Stimulated activated CD4-positive, alpha-beta T cell treated with anti-CD3 and anti-CD28 coated beads, Interleukin-12 subunit alpha, Interleukin-12 subunit beta, amount 100 ng/mL, for 48 hours (primary cell): ENCODE results near the gene HPCA.
A peak's percentile ranks its signal among the peaks of the same experiment; 100 is the strongest.

Source experiments
- DNase-seq, 3 donors: peaks; one replicate each; pipeline ENCODE4 v3.0.0-alpha.2; 2020; ENCODE audit warnings: low read depth in 2 of 3, low spot score in 1 of 3

The HPCA gene

DNA sequence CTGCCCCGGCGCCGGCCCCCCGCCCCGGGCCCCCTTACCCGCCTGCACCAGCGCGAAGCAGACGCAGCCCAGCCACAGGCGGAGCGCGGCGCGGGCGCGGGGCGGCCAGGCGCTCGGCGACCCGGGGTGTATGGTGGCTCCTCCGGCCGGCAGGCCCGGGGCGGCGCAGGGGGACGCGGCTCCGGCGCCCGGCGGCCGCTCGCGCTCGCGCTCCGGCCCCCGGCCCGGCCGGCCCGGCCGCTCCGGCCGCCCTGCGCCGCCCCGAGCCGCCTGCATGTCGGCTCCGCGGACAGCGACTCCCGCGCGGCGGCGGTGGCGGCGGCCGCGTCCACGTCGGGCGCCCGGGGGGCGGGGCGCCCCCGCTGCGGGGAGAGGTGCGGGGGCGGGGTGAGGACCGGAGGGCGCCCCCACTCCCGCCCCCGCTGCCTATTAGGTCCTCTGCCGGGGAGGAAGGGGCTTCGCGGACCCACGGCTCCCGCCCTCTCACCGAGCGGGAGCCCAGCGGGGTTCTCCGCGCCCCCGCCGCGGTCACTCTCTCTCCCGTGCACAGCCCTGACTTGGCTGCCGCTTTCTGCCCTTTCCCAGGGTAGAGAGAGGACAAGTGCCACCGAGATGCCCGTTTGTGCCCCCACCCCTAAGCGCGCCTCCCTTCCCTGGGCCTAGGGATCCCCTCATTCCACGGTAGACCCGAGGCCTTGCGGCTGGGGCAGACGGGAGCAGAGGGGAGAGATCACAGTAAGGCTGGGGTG, 15.5 kb upstream of the HPCA start, which contains the start of gene FNDC5:
FNDC5 (minus strand) TSS at position 298 of the 749 bp plus-strand sequence.
- no peak for DNase-seq

DNA sequence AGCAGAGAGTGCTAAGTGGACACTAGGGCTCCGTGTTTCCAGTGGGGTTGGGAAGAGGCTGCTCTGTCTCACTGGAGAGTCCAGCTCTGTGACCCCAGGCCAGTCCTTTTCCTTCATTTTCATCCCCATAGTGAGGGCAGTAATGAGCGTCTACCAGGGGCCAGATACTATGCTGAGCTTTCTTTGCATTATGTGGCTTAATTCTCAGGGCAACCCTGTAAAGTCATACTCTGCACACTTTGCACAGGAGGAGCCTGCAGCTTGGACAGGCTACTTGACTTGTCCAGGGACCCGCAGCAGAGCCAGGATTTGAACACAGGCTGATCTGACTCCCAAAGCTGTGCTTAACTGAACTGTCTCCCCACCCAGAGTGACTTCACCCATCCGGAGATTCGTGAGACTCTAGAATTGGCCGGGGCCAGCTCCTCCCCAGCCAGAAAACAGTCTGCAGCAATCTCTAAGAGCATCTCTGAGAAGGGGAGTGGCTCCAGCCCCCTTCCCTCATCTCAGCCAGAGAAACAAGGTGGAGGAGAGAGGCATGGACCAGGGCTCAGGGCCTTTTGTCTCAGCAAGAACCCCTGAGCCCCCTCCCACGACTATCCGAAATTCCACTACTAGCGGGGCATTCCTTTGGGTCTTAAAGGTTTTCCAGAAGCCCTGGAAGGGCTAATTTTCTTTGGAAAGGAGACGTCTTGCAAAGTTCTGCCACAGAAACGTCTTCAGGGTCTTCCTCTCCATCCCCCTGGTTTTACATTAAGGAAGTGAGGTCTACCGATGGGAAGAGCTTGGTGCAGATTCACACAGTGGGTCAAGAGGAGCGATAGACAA, 14.7 kb upstream of the HPCA start:
- no peak for DNase-seq

- no peak for DNase-seq
Measured at GRCh38 chr1:32872192-32872460, 14.2 kb upstream of the HPCA start.

DNA sequence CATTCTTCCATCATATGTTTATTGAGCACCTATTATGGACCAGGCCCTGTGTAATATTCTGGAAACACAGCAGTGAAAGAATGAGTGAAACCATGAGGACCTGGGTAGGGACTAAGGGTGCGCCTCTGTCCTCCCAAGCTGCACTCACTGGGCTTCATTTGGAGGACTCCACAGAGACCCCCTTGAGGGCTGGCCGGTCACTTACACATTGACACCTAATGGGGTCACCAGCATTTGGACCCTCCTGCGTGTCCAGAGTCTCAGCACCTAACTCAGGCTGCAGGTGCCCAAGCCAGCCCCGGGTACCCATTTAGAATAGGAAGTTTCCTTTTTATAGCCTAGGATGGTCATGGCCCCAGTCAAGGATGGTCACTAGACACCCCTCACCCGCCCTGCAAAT, 12.8 kb upstream of the HPCA start:
- DNase-seq, result no peak

GRCh38 chr1:32874860-32875752, 11.2 kb upstream of the HPCA start:
- no peak for DNase-seq

GRCh38 chr1:32876341-32877210, 9.7 kb upstream of the HPCA start:
- DNase-seq, result peak in 2 of 3 donors; percentile 42 to 63

DNA sequence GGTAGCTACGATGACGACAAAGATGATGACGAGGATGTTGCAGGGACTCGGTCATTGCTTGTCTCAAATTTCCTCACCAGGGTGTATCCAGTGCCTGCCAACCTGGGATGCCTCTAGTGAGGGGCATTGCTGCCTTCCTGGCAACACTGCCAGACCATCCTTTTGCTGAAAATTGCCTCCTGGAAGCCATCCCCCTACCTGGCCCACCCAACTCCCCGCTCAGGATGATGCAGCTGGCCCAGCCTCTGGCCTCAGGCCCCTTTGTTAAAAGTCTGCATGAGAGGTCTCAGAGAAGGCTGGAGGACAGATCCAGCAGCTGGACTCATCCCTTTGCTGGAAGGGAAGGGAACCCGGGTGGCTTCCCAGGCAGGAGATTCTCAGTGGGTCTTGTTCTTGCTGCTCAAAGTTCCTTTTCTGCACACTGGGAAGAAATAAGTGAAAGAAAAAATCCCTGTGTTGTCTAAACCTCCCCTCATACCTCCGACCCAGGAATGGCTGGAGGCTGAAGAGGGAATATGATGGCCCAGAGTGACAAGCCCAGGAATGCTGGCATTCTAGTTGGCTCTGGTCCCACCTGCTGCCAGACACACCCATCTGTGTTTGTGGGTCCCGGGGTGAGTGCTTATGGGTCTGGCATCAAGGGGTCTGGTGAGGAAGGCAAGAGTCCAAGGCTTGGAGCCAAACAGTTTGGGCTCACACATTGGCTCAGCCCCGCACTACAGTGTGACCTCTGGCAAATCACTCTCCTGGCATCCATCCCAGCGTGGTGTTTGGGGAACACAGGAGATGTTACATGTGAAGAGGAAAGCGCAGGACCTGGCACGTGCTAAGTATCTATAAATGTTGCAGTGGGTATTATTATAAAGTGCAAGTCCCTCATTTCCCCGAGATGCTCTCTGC, 8.8 kb upstream of the HPCA start:
- no peak for DNase-seq

DNA sequence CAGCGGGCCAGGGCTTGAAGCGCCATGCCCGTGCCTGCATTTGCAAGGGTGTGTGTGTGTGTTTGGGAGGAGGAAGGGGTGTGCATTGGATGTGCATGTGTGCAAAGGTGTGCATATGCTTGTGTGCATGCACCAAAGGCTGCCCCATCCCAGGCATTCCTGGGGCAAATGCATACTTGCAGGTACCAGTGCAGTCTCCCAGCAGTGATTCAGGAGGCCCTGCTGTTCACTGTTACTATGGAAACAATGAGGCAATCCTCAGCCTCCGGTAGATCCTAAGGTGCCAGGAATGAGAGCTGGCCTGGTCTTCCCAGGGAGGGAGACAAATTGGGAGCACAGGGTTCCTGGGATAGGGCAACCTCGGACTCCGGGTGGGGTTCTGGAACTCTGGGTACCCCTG, 8.1 kb upstream of the HPCA start:
- DNase-seq, result no peak

- DNase-seq, result no peak
Measured at GRCh38 chr1:32878637-32879041, 7.7 kb upstream of the HPCA start.

GRCh38 chr1:32881291-32881690, 5.0 kb upstream of the HPCA start:
- DNase-seq, result no peak

DNA sequence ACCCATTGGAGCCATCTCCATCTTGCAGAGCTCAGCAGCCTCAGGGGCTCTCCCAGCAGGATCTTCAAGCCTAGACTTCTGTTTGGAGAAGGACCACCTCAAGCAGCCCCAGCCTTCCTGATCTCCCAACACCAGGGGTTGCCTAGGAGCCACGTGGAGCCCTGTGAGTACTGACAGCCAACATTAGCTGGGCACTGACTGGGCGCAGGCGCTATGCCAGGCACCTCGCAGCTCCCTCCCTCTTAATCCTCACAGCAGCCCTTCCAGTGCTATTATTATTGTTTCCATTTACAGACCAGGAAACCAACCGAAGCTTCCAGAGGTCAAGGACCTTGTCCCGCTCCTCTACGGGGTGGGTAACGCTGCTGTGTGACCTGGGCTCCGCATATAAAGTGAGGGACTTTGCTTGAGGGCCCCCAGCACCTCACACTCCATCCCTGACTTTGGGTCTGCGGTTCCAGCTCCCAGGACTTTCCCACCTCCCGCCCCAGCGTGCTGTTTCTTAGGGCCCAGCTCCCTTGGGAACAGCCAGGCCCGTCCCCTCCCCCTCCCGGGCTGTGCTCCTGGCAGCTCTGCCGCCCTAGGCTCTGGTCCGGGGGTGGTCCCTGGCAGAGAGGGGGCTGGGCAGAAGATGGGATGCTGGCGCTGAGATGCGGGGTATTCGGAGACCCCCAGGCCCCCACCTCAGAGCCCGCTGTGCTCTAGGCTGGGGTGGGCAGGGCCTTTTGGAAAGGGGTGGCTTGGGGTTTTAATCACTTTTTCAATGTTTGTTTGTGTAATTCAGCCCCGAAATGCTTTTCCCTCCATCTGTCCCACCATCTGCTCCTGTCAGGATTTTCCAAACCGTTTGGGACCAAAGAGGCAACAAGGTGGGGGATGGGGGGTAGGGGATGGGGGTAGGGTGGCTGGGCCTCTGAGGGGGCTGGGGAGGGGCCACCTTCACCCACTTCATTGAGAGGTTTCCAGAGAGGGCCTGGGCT, 4.1 kb upstream of the HPCA start:
- no peak for DNase-seq

DNA sequence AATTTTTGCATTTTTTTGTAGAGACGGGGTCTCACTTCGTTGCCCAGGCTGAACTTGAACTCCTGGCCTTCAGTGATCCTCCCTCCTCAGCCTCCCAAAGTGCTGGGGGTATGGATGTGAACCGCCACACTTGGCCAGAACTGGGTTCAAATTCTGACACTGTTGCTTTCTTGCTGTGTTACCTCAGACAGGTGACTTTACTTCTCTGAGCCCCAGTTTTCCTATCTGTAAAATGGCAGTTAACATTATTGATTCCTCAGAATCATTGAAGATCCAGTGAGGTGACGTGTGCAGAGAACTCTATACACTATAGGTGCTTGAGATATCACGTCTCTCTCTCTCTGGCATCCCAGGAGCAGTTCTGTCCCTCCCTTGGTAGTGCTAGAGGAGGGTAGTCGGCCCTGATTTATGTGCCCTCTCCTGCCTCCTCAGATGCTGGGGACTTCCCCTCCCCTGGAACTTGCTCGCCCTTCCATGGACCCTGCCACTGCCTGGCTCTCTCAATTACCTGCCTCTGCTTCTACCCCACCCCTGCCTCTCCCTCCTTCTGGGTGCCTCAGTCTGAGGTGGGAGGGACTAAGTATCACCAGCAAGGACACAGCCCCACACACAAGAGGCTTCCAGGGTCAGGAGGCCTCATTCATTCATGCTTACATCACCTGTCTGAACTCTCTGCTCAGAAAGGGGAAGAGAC, 2.8 kb upstream of the HPCA start:
- no peak for DNase-seq

DNA sequence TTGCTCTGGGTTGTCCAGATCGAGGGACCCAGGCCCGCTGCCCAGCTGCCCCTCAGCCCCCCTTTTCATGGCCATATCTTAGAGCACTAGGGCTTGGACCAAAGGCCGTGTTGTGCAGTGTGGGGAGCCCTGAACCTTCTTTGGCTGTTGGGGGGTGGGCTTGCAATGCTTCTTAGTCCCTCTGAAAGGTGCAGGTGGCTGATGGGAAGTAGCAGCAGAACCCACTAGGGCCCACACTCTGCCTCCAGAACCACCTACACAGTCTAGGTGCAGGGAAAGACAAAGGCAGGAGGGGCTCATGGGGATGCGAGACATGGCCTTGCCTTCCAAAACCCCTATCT, 2.3 kb upstream of the HPCA start:
- DNase-seq, result no peak

GRCh38 chr1:32884726-32885125, 1.6 kb upstream of the HPCA start:
- DNase-seq, result no peak

DNA sequence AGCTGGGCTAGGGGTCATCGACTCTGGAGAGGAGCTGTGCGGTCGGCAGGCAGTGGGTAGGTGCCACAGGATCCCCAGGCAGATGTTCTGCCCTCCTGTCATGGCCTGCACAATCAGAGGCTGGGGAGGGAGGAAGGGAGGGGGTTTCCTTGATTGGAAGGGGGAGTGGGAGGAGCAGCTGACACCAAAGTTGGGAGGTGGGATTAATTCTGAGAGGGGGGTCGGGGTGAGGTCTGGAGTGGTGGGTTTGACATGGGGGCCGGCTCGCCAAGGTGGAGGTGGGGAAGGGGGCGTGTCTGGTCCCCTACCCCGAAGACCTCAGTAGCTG, 651 bp upstream of the HPCA start:
- DNase-seq, result no peak

GRCh38 chr1:32886828-32887414, 630 bp downstream of the HPCA start:
- no peak for DNase-seq

GRCh38 chr1:32887623-32888022, 1.3 kb downstream of the HPCA start:
- no peak for DNase-seq

DNA sequence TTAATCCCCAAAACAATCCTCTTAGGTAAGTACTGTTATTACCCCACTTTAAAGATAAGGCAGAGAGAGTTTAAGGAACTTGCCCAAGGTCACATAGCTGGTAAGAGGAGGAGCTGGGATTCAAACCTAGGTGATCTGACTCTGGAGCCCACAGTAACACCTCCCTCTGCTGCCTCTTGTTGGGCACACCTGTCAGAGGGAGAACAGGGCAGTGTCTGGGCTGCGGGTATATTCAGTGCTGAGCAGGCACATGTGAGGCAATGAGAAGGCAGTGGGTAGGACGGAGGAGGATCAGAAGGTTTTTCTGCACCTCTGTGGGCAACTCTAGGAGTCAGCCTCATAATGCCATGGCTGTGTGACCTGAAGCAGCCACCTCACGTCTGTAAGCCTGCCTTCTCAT, 1.8 kb downstream of the HPCA start:
- DNase-seq, result no peak
